Measurements from ENCODE around the gene NFIA.
A peak's percentile ranks its signal among the peaks of the same experiment; 100 is the strongest.

The NFIA gene

DNA sequence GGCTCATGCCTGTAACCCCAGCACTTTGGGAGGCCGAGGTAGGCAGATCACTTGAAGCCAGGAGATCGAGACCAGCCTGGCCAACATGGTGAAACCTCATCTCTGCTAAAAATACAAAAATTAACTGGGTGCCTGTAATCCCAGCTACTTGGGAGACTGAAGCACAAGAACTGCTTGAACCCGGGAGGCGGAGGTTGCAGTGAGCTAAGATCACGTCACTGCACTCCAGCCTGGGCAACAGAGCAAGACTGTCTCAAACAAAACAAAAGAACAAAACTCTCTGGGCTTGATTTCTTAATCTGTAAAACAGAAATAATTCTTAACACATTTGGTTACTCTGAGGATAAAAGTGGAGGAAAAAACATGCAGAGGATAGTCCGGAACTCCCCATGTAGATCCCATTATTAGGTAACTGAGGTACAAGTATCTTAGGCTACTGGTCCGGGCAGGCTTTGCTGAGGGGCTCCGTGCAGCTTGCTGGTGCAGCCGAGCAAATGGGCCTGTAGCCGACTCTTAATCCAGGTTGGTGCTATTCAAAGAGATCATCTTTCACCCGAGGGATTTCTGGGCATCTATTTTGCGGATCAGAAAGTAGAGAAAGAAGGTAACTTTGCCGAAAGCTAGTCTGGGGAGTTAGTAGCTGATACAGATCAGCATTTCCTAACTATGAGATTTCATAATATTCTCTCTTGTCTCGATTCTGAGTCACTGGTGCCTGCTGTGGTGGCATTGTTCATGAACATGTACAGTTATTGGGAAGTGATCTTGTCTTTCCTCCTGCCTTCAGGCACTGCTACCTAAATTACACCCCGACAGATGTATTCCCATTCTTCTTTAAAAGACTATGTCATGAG, 56.8 kb downstream of the NFIA start:
- H3K4me1 ChIP-seq (ENCODE audit: control insufficient read depth, insufficient read depth, low read length) = peaks cover 22% of the 10 kb centered on the region
- H3K4me3 ChIP-seq (ENCODE audit: low read depth, low read length) = no peak overlapping the region
- H3K36me3 ChIP-seq (ENCODE audit: control insufficient read depth in 2 of 2, insufficient read depth in 1 of 2, low read length in 2 of 2) = no peaks in the 10 kb centered on the region
- H3K9me3 ChIP-seq (ENCODE audit: control insufficient read depth, insufficient read depth, low read depth, low read length) = no peaks in the 10 kb centered on the region
- ChIA-PET POLR2A (interaction anchor here (0.7 to 1.8 kb wide), 2 partner anchors 57 to 102 kb away, joined by 5 read pairs; partner anchors contain the start of gene NFIA), CTCF (interaction anchor here (0.6 to 0.9 kb wide), 2 partner anchors 20 to 199 kb away, joined by 3 to 6 read pairs; no protein-coding TSS in a partner anchor)
- H3K27ac ChIP-seq (ENCODE audit: extremely low read depth, low read depth, low read length) = peak overlapping the region; percentile 24; the same call in 1 of the 2 replicates
- TF ChIP-seq ZFP3 (tag by site-specific recombination; IDR thresholded peaks at IDR 0.05; ENCODE audit: low read depth) (no peak), ZNF677 (tag by site-specific recombination; IDR thresholded peaks at IDR 0.05) (no peak), ZNF433 (tag by site-specific recombination; IDR thresholded peaks at IDR 0.05; ENCODE audit: low read depth) (no peak), ZNF596 (tag by site-specific recombination; IDR thresholded peaks at IDR 0.05) (no peak), ZNF560 (tag by site-specific recombination; IDR thresholded peaks at IDR 0.05; ENCODE audit: borderline replicate concordance) (no peak), ZNF707 (tag by site-specific recombination; IDR thresholded peaks at IDR 0.05) (no peak), ZNF626 (tag by site-specific recombination; IDR thresholded peaks at IDR 0.05) (no peak), ZXDB (tag by site-specific recombination; IDR thresholded peaks at IDR 0.05) (no peak), ZNF510 (tag by site-specific recombination; IDR thresholded peaks at IDR 0.05; ENCODE audit: insufficient replicate concordance) (no peak), ZFP37 (tag by site-specific recombination; IDR thresholded peaks at IDR 0.05) (no peak), ZNF837 (tag by site-specific recombination; IDR thresholded peaks at IDR 0.05) (no peak), YY1 (tag by site-specific recombination; IDR thresholded peaks at IDR 0.05) (no peak), BCL11A (tag by site-specific recombination; IDR thresholded peaks at IDR 0.05; ENCODE audit: low read depth) (no peak), ZSCAN16 (tag by site-specific recombination; IDR thresholded peaks at IDR 0.05) (no peak), ZBTB21 (tag by site-specific recombination; IDR thresholded peaks at IDR 0.05) (no peak), ZNF335 (tag by site-specific recombination; conservative IDR thresholded peaks at IDR 0.05) (peak; percentile 30), ZNF324 (tag by site-specific recombination; IDR thresholded peaks at IDR 0.05) (no peak), ZNF791 (tag by site-specific recombination; IDR thresholded peaks at IDR 0.05) (no peak), ZNF2 (tag by site-specific recombination; IDR thresholded peaks at IDR 0.05) (no peak), ZNF610 (tag by site-specific recombination; IDR thresholded peaks at IDR 0.05; ENCODE audit: borderline replicate concordance) (no peak), ZBTB48 (tag by site-specific recombination; IDR thresholded peaks at IDR 0.05) (no peak), ZNF112 (tag by site-specific recombination; IDR thresholded peaks at IDR 0.05) (no peak)
- TF ChIP-seq, protein P1, sequence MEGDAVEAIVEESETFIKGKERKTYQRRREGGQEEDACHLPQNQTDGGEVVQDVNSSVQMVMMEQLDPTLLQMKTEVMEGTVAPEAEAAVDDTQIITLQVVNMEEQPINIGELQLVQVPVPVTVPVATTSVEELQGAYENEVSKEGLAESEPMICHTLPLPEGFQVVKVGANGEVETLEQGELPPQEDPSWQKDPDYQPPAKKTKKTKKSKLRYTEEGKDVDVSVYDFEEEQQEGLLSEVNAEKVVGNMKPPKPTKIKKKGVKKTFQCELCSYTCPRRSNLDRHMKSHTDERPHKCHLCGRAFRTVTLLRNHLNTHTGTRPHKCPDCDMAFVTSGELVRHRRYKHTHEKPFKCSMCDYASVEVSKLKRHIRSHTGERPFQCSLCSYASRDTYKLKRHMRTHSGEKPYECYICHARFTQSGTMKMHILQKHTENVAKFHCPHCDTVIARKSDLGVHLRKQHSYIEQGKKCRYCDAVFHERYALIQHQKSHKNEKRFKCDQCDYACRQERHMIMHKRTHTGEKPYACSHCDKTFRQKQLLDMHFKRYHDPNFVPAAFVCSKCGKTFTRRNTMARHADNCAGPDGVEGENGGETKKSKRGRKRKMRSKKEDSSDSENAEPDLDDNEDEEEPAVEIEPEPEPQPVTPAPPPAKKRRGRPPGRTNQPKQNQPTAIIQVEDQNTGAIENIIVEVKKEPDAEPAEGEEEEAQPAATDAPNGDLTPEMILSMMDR (tag by site-specific recombination; IDR thresholded peaks at IDR 0.05) = no peak
- TF ChIP-seq, protein P2, sequence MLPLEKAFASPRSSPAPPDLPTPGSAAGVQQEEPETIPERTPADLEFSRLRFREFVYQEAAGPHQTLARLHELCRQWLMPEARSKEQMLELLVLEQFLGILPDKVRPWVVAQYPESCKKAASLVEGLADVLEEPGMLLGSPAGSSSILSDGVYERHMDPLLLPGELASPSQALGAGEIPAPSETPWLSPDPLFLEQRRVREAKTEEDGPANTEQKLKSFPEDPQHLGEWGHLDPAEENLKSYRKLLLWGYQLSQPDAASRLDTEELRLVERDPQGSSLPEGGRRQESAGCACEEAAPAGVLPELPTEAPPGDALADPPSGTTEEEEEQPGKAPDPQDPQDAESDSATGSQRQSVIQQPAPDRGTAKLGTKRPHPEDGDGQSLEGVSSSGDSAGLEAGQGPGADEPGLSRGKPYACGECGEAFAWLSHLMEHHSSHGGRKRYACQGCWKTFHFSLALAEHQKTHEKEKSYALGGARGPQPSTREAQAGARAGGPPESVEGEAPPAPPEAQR (tag by site-specific recombination; IDR thresholded peaks at IDR 0.05) = no peak
- TF ChIP-seq, protein P3, sequence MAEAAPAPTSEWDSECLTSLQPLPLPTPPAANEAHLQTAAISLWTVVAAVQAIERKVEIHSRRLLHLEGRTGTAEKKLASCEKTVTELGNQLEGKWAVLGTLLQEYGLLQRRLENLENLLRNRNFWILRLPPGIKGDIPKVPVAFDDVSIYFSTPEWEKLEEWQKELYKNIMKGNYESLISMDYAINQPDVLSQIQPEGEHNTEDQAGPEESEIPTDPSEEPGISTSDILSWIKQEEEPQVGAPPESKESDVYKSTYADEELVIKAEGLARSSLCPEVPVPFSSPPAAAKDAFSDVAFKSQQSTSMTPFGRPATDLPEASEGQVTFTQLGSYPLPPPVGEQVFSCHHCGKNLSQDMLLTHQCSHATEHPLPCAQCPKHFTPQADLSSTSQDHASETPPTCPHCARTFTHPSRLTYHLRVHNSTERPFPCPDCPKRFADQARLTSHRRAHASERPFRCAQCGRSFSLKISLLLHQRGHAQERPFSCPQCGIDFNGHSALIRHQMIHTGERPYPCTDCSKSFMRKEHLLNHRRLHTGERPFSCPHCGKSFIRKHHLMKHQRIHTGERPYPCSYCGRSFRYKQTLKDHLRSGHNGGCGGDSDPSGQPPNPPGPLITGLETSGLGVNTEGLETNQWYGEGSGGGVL (tag by site-specific recombination; IDR thresholded peaks at IDR 0.05) = no peak
- TF ChIP-seq, protein P4, sequence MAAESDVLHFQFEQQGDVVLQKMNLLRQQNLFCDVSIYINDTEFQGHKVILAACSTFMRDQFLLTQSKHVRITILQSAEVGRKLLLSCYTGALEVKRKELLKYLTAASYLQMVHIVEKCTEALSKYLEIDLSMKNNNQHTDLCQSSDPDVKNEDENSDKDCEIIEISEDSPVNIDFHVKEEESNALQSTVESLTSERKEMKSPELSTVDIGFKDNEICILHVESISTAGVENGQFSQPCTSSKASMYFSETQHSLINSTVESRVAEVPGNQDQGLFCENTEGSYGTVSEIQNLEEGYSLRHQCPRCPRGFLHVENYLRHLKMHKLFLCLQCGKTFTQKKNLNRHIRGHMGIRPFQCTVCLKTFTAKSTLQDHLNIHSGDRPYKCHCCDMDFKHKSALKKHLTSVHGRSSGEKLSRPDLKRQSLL (tag by site-specific recombination; IDR thresholded peaks at IDR 0.05) = no peak
- TF ChIP-seq, protein P5, sequence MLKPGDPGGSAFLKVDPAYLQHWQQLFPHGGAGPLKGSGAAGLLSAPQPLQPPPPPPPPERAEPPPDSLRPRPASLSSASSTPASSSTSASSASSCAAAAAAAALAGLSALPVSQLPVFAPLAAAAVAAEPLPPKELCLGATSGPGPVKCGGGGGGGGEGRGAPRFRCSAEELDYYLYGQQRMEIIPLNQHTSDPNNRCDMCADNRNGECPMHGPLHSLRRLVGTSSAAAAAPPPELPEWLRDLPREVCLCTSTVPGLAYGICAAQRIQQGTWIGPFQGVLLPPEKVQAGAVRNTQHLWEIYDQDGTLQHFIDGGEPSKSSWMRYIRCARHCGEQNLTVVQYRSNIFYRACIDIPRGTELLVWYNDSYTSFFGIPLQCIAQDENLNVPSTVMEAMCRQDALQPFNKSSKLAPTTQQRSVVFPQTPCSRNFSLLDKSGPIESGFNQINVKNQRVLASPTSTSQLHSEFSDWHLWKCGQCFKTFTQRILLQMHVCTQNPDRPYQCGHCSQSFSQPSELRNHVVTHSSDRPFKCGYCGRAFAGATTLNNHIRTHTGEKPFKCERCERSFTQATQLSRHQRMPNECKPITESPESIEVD (tag by site-specific recombination; IDR thresholded peaks at IDR 0.05) = peak; percentile 86
- TF ChIP-seq, protein P6, sequence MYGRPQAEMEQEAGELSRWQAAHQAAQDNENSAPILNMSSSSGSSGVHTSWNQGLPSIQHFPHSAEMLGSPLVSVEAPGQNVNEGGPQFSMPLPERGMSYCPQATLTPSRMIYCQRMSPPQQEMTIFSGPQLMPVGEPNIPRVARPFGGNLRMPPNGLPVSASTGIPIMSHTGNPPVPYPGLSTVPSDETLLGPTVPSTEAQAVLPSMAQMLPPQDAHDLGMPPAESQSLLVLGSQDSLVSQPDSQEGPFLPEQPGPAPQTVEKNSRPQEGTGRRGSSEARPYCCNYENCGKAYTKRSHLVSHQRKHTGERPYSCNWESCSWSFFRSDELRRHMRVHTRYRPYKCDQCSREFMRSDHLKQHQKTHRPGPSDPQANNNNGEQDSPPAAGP (tag by site-specific recombination; IDR thresholded peaks at IDR 0.05) = no peak

Data from HEK293 (cell line).